Ecto neural progenitor cell (in vitro differentiated cells): ENCODE measurements around the gene TAS1R3.

Experiments used
- DNase-seq: peaks from one replicate; pipeline ENCODE4 v3.0.0-alpha.2; 2018; ENCODE audit warnings: low spot score

TAS1R3 gene

GRCh38 chr1:1324524-1325287 is 6.4 kb upstream of the TAS1R3 start, which contains the start of the genes CPTP and INTS11:
CPTP (plus strand) TSS chr1:1324802; CDS start chr1:1326911, 2,109 bp downstream.
INTS11 (minus strand) TSS chr1:1324660; CDS start chr1:1324608, 52 bp downstream.
- DNase-seq, result peak; percentile 98

GRCh38 chr1:1325288-1326074 is 5.6 kb upstream of the TAS1R3 start:
- DNase-seq, result no peak

- no peak for DNase-seq
Measured at GRCh38 chr1:1326075-1326605, 4.9 kb upstream of the TAS1R3 start.

- no peak for DNase-seq
Measured at GRCh38 chr1:1327291-1327690, 3.8 kb upstream of the TAS1R3 start.

GRCh38 chr1:1328254-1328653 is 2.8 kb upstream of the TAS1R3 start:
- DNase-seq, result no peak

- DNase-seq, result no peak
Measured at GRCh38 chr1:1329304-1330210, 1.5 kb upstream of the TAS1R3 start.

GRCh38 chr1:1330366-1331067 is 563 bp upstream of the TAS1R3 start:
- no peak for DNase-seq

GRCh38 chr1:1332031-1332755 is 1.1 kb downstream of the TAS1R3 start:
- DNase-seq, result no peak

GRCh38 chr1:1332774-1333480 is 1.8 kb downstream of the TAS1R3 start:
- DNase-seq, result no peak

GRCh38 chr1:1333551-1334241 is 2.6 kb downstream of the TAS1R3 start:
- no peak for DNase-seq

- DNase-seq, result peak; percentile 89
Measured at GRCh38 chr1:1334835-1335234, 3.8 kb downstream of the TAS1R3 start.

GRCh38 chr1:1335283-1335682 is 4.2 kb downstream of the TAS1R3 start:
- DNase-seq, result no peak

GRCh38 chr1:1335792-1336248 is 4.7 kb downstream of the TAS1R3 start:
- DNase-seq, result no peak

- DNase-seq, result no peak
Measured at GRCh38 chr1:1336446-1336845, 5.4 kb downstream of the TAS1R3 start.

- DNase-seq, result no peak
Measured at GRCh38 chr1:1336931-1337792, 6.1 kb downstream of the TAS1R3 start.

- DNase-seq, result no peak
Measured at GRCh38 chr1:1337793-1338147, 6.7 kb downstream of the TAS1R3 start.

GRCh38 chr1:1338278-1338677 is 7.2 kb downstream of the TAS1R3 start:
- DNase-seq, result no peak

- no peak for DNase-seq
Measured at GRCh38 chr1:1340185-1340584, 9.1 kb downstream of the TAS1R3 start.
